Prostate gland (tissue), 2 donors: Measurements from ENCODE around the gene EXOC3L1.

Experiments
- CTCF ChIP-seq, 4 experiments: fragments of 200-600 bp in 2 of 4; fragments of 450-650 bp in 2 of 4; sonication (generic) in 2 of 4; IDR thresholded peaks; 1 replicate in 3 of 4; 2 replicates in 1 of 4; pipeline ENCODE4 v1.5.1; 2016 to 2019; ENCODE audit warnings: antibody characterized with exemption in 4 of 4, mild to moderate bottlenecking in 2 of 4, moderate library complexity in 2 of 4
- POLR2A ChIP-seq: fragments of 450-650 bp; IDR thresholded peaks from one replicate; pipeline ENCODE4 v1.6.1; 2016; ENCODE audit warnings: antibody characterized with exemption, mild to moderate bottlenecking

- no peak for TF ChIP-seq CTCF (IDR thresholded peaks at IDR 0.05)
- TF ChIP-seq POLR2A, result no peak
These were observed 3.4 kb downstream of the EXOC3L1 start for GRCh38 chr16:67186550-67186950.
